Measurements from ENCODE around the gene ANXA8.

The ANXA8 gene

DNA sequence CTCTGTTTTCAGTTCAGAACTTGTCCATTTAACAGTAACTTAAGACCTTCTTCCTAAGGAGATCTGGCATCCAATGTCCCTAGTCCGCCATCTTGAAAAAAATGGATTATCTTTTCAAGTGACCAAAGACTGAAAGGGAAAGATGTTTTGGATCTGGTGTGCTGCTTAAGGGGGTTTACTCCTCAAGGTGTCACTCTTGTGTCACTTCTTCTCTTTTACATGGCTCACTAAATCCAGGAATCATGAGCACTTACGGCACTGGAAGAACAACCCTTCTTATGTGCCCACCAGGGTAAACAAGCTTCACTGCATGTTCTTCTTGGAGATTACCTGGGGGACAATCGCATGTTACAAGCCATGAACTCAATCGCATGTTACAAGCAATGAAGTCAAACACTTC, 43.7 kb downstream of the ANXA8 start:
- no peak overlapping the region for H3K27ac ChIP-seq
- no peaks in the 10 kb centered on the region for H3K27me3 ChIP-seq
- H3K4me1 ChIP-seq (ENCODE audit: control insufficient read depth in 1 of 2, insufficient read depth in 1 of 2, low read depth in 1 of 2, low read length in 1 of 2) = no peaks in the 10 kb centered on the region
- no peaks in the 10 kb centered on the region for H3K9me3 ChIP-seq
- no peaks in the 10 kb centered on the region for H3K36me3 ChIP-seq
- H3K4me3 ChIP-seq (ENCODE audit: low read depth in 1 of 2, low read length in 1 of 2) = no peak overlapping the region
- TF ChIP-seq, protein P1, sequence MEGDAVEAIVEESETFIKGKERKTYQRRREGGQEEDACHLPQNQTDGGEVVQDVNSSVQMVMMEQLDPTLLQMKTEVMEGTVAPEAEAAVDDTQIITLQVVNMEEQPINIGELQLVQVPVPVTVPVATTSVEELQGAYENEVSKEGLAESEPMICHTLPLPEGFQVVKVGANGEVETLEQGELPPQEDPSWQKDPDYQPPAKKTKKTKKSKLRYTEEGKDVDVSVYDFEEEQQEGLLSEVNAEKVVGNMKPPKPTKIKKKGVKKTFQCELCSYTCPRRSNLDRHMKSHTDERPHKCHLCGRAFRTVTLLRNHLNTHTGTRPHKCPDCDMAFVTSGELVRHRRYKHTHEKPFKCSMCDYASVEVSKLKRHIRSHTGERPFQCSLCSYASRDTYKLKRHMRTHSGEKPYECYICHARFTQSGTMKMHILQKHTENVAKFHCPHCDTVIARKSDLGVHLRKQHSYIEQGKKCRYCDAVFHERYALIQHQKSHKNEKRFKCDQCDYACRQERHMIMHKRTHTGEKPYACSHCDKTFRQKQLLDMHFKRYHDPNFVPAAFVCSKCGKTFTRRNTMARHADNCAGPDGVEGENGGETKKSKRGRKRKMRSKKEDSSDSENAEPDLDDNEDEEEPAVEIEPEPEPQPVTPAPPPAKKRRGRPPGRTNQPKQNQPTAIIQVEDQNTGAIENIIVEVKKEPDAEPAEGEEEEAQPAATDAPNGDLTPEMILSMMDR (IDR thresholded peaks at IDR 0.05) = no peak

DNA sequence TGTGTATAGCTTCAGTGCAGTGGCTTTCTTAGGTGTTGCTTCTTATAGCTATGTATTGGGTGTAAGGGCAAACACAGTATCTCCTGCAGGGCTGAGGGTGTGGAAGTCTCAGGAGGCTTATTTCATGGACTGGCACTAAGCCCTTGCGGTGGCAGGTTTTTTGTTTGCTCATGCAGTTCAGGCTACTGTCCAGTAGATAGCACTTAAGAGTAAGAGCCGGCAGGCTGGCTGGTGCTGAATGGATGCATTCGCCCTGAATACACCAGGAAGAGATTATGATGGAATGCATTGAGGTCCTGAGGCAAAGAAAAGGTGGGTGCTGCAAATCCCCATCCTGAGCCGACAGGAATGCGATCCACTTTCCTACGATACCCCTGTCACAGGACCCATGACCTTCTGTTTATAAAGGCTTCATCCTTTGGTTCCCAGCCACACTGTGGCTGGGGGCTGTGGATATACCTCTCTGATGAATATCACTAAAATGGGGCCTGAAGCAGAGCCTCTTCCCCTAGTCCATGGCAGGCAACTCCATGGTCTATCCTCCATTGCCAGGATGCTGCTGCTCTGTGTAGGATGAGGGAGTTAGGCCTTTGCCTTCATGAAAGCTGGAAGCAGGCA, 44.9 kb downstream of the ANXA8 start:
- no peak overlapping the region for H3K4me3 ChIP-seq (ENCODE audit: low read depth in 1 of 2, low read length in 1 of 2)
- H3K27me3 ChIP-seq = no peaks in the 10 kb centered on the region
- H3K27ac ChIP-seq = no peak overlapping the region
- no peaks in the 10 kb centered on the region for H3K9me3 ChIP-seq
- TF ChIP-seq, protein P1 (IDR thresholded peaks at IDR 0.05) = no peak
- H3K4me1 ChIP-seq (ENCODE audit: control insufficient read depth in 1 of 2, insufficient read depth in 1 of 2, low read depth in 1 of 2, low read length in 1 of 2) = no peaks in the 10 kb centered on the region
- no peaks in the 10 kb centered on the region for H3K36me3 ChIP-seq

DNA sequence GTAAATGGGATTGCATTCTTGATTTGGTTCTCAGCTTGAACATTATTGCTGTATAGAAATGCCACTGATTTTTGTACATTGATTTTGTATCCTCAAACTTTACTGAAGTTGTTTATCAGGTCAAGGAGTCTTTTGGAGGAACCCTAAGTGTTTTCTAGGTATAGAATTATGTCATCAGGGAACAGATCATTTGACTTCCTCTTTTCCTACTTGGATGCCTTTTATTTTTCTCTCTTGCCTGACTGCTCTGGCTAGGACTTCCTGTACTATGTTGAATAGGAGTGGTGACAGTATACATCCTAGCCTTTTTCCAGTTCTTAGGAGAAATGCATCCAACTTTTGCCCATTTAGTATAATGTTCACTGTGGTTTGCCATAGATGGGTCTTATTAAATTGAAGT, 48.8 kb downstream of the ANXA8 start:
- no peaks in the 10 kb centered on the region for H3K36me3 ChIP-seq

DNA sequence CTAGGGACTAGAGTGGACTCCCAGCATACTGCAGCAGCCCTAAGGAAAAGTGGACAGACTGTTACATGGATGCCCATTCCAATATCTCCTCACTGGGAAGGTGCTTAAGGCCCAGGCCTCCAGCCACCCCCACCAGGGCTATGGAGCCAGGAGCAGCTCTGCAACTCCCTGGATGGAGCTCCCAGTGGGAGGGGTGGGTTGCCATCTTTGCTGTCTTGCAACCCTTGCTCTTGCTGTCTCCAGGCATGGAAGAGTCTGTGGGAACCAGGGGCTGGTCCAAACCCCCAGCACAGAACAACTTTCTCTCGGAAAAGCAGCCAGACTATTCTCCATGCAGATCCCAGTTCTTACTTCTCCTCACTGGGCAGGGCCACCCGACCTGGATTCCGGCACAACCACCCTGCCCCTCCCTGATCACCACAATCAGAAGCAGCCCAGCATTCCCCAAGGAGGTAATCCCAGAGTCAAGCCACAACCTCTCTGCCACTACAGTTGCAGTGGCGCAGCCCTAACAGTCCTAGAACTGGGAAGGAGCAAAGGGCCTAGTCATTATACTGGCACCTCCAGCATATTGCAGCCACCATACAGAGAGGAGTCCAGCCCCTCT, 58.0 kb downstream of the ANXA8 start:
- H3K27ac ChIP-seq = no peak overlapping the region
- no peak overlapping the region for H3K4me3 ChIP-seq (ENCODE audit: low read depth in 1 of 2, low read length in 1 of 2)
- TF ChIP-seq, protein P1 (IDR thresholded peaks at IDR 0.05) = no peak
- H3K4me1 ChIP-seq (ENCODE audit: control insufficient read depth in 1 of 2, insufficient read depth in 1 of 2, low read depth in 1 of 2, low read length in 1 of 2) = no peaks in the 10 kb centered on the region
- H3K36me3 ChIP-seq = no peaks in the 10 kb centered on the region
- H3K27me3 ChIP-seq = peaks cover 2% of the 10 kb centered on the region
- no peaks in the 10 kb centered on the region for H3K9me3 ChIP-seq

More for the DNA sequence above, 48.8 kb downstream of the ANXA8 start:
- Histone ChIP-seq H3K27me3 (peaks cover 8% of the 10 kb centered on the region), H3K4me3 (ENCODE audit: low read depth in 1 of 2, low read length in 1 of 2) (no peak overlapping the region), H3K4me1 (ENCODE audit: control insufficient read depth in 1 of 2, insufficient read depth in 1 of 2, low read depth in 1 of 2, low read length in 1 of 2) (no peaks in the 10 kb centered on the region), H3K27ac (no peak overlapping the region), H3K9me3 (no peaks in the 10 kb centered on the region)
- TF ChIP-seq, protein P1 (IDR thresholded peaks at IDR 0.05) = no peak

DNA sequence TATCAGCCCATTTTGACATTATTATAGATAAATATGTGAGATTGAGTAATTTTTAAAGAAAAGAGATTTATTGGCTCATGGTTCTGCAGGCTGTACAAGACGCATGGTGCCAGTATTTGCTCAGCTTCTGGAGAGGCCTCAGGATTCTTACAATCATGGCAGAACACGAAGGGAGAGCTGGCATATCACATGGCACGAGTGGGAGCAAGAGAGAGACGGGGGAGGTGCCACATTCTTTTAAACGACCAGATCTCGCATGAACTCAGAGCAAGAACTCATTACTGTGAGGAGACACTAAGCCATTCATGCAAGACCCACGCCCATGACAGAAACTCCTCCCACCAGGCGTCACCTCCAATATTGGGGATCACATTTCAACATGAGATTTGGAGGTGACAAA, 59.7 kb downstream of the ANXA8 start:
- no peak overlapping the region for H3K27ac ChIP-seq
- H3K4me1 ChIP-seq (ENCODE audit: control insufficient read depth in 1 of 2, insufficient read depth in 1 of 2, low read depth in 1 of 2, low read length in 1 of 2) = no peaks in the 10 kb centered on the region
- H3K36me3 ChIP-seq = no peaks in the 10 kb centered on the region
- H3K4me3 ChIP-seq (ENCODE audit: low read depth in 1 of 2, low read length in 1 of 2) = no peak overlapping the region
- no peaks in the 10 kb centered on the region for H3K9me3 ChIP-seq
- no peaks in the 10 kb centered on the region for H3K27me3 ChIP-seq
- TF ChIP-seq, protein P1 (IDR thresholded peaks at IDR 0.05) = no peak

Data from neutrophil (primary cell).